ENCODE data around the gene TNIK. TPM values are rescaled to one million over a fixed set of nuclear protein-coding genes. Genes with fewer than 3 reads are reported as not detected.
"Not testable (repeated sequence)": the region's sequence is repeated elsewhere in the genome, so short reads cannot be mapped to it uniquely, and the experiment has no call there.

Gene TNIK
- total RNA-seq, 1 experiment from 2014 or later = 0.47 TPM

- Histone ChIP-seq H3K9me3 (replicated peaks) (no peaks in the 10 kb centered on the region), H3K27ac (no peak overlapping the region), H3K36me3 (no peaks in the 10 kb centered on the region), H3K4me3 (no peak overlapping the region), H3K4me1 (replicated peaks) (0 out of 2 replicates have a peak, but pooled peaks cover 3% of the 10 kb centered on the region), H3K27me3 (replicated peaks) (no peaks in the 10 kb centered on the region)
- no peak for DNase-seq (ENCODE audit: low read depth in 1 of 2, low spot score in 2 of 2)
Measured at GRCh38 chr3:171138027-171138426, 322.2 kb downstream of the TNIK start.

GRCh38 chr3:171135549-171135948, 324.7 kb downstream of the TNIK start:
- Histone ChIP-seq H3K4me3 (no peak overlapping the region), H3K36me3 (no peaks in the 10 kb centered on the region), H3K4me1 (replicated peaks) (0 out of 2 replicates have a peak, but pooled peaks cover 3% of the 10 kb centered on the region), H3K9me3 (replicated peaks) (no peaks in the 10 kb centered on the region), H3K27me3 (replicated peaks) (no peaks in the 10 kb centered on the region), H3K27ac (no peak overlapping the region)
- DNase-seq (ENCODE audit: low read depth in 1 of 2, low spot score in 2 of 2) = no peak

- Histone ChIP-seq H3K36me3 (no peaks in the 10 kb centered on the region), H3K9me3 (replicated peaks) (no peaks in the 10 kb centered on the region), H3K27ac (no peak overlapping the region), H3K27me3 (replicated peaks) (no peaks in the 10 kb centered on the region), H3K4me3 (no peak overlapping the region), H3K4me1 (replicated peaks) (0 out of 2 replicates have a peak, but pooled peaks cover 3% of the 10 kb centered on the region)
- no peak for DNase-seq (ENCODE audit: low read depth in 1 of 2, low spot score in 2 of 2)
Measured at GRCh38 chr3:171133796-171134569, 326.2 kb downstream of the TNIK start.

- Histone ChIP-seq H3K4me3 (no peak overlapping the region), H3K36me3 (no peaks in the 10 kb centered on the region), H3K27ac (no peak overlapping the region), H3K27me3 (replicated peaks) (no peaks in the 10 kb centered on the region), H3K9me3 (replicated peaks) (no peaks in the 10 kb centered on the region), H3K4me1 (replicated peaks) (0 out of 2 replicates have a peak, but pooled peaks cover 3% of the 10 kb centered on the region)
- no peak for DNase-seq (ENCODE audit: low read depth in 1 of 2, low spot score in 2 of 2)
Measured at GRCh38 chr3:171133337-171133736, 326.9 kb downstream of the TNIK start.

GRCh38 chr3:171132873-171133272, 327.3 kb downstream of the TNIK start:
- Histone ChIP-seq H3K36me3 (no peaks in the 10 kb centered on the region), H3K27me3 (replicated peaks) (no peaks in the 10 kb centered on the region), H3K27ac (no peak overlapping the region), H3K4me3 (no peak overlapping the region), H3K4me1 (replicated peaks) (0 out of 2 replicates have a peak, but pooled peaks cover 3% of the 10 kb centered on the region), H3K9me3 (replicated peaks) (no peaks in the 10 kb centered on the region)
- DNase-seq (ENCODE audit: low read depth in 1 of 2, low spot score in 2 of 2) = no peak

GRCh38 chr3:171129827-171130226, 330.4 kb downstream of the TNIK start:
- DNase-seq (ENCODE audit: low read depth in 1 of 2, low spot score in 2 of 2) = no peak
- 0 out of 2 replicates have a peak, but pooled peaks cover 3% of the 10 kb centered on the region for H3K4me1 ChIP-seq (replicated peaks)
- H3K9me3 ChIP-seq (replicated peaks) = no peaks in the 10 kb centered on the region
- H3K27me3 ChIP-seq (replicated peaks) = no peaks in the 10 kb centered on the region
- no peak overlapping the region for H3K27ac ChIP-seq
- no peaks in the 10 kb centered on the region for H3K36me3 ChIP-seq
- H3K4me3 ChIP-seq = no peak overlapping the region

- no peak for DNase-seq (ENCODE audit: low read depth in 1 of 2, low spot score in 2 of 2)
- Histone ChIP-seq H3K9me3 (replicated peaks) (no peaks in the 10 kb centered on the region), H3K27me3 (replicated peaks) (no peaks in the 10 kb centered on the region)
Measured at GRCh38 chr3:171127611-171128010, 332.6 kb downstream of the TNIK start.

GRCh38 chr3:171126478-171127209, 333.6 kb downstream of the TNIK start:
- no peaks in the 10 kb centered on the region for H3K27me3 ChIP-seq (replicated peaks)
- no peaks in the 10 kb centered on the region for H3K4me1 ChIP-seq (replicated peaks)
- no peaks in the 10 kb centered on the region for H3K36me3 ChIP-seq
- no peaks in the 10 kb centered on the region for H3K9me3 ChIP-seq (replicated peaks)
- H3K4me3 ChIP-seq = no peak overlapping the region
- DNase-seq (ENCODE audit: low read depth in 1 of 2, low spot score in 2 of 2) = no peak
- no peak overlapping the region for H3K27ac ChIP-seq

More at GRCh38 chr3:171127611-171128010, 332.6 kb downstream of the TNIK start:
- Histone ChIP-seq H3K27ac (no peak overlapping the region), H3K36me3 (no peaks in the 10 kb centered on the region), H3K4me3 (no peak overlapping the region), H3K4me1 (replicated peaks) (no peaks in the 10 kb centered on the region)

- no peaks in the 10 kb centered on the region for H3K36me3 ChIP-seq
- H3K4me3 ChIP-seq = no peak overlapping the region
- H3K9me3 ChIP-seq (replicated peaks) = no peaks in the 10 kb centered on the region
- no peaks in the 10 kb centered on the region for H3K27me3 ChIP-seq (replicated peaks)
- no peak overlapping the region for H3K27ac ChIP-seq
- DNase-seq (ENCODE audit: low read depth in 1 of 2, low spot score in 2 of 2) = no peak
- no peaks in the 10 kb centered on the region for H3K4me1 ChIP-seq (replicated peaks)
Measured at GRCh38 chr3:171125010-171125409, 335.2 kb downstream of the TNIK start.

GRCh38 chr3:171123915-171124314, 336.3 kb downstream of the TNIK start:
- H3K9me3 ChIP-seq (replicated peaks) = no peaks in the 10 kb centered on the region
- DNase-seq (ENCODE audit: low read depth in 1 of 2, low spot score in 2 of 2) = no peak

GRCh38 chr3:171122861-171123260, 337.3 kb downstream of the TNIK start:
- no peak for DNase-seq (ENCODE audit: low read depth in 1 of 2, low spot score in 2 of 2)
- no peaks in the 10 kb centered on the region for H3K4me1 ChIP-seq (replicated peaks)
- no peaks in the 10 kb centered on the region for H3K27me3 ChIP-seq (replicated peaks)
- H3K9me3 ChIP-seq (replicated peaks) = no peaks in the 10 kb centered on the region
- H3K4me3 ChIP-seq = no peak overlapping the region
- H3K36me3 ChIP-seq = no peaks in the 10 kb centered on the region
- H3K27ac ChIP-seq = no peak overlapping the region

More at GRCh38 chr3:171123915-171124314, 336.3 kb downstream of the TNIK start:
- Histone ChIP-seq H3K27ac (no peak overlapping the region), H3K36me3 (no peaks in the 10 kb centered on the region), H3K4me1 (replicated peaks) (no peaks in the 10 kb centered on the region), H3K27me3 (replicated peaks) (no peaks in the 10 kb centered on the region), H3K4me3 (no peak overlapping the region)

- H3K9me3 ChIP-seq (replicated peaks) = no peaks in the 10 kb centered on the region
- no peaks in the 10 kb centered on the region for H3K27me3 ChIP-seq (replicated peaks)
- no peaks in the 10 kb centered on the region for H3K36me3 ChIP-seq
- H3K27ac ChIP-seq = no peak overlapping the region
- no peaks in the 10 kb centered on the region for H3K4me1 ChIP-seq (replicated peaks)
- DNase-seq (ENCODE audit: low read depth in 1 of 2, low spot score in 2 of 2) = no peak
- H3K4me3 ChIP-seq = no peak overlapping the region
Measured at GRCh38 chr3:171122240-171122639, 338.0 kb downstream of the TNIK start.

- H3K4me3 ChIP-seq = no peak overlapping the region
- H3K27me3 ChIP-seq (replicated peaks) = no peaks in the 10 kb centered on the region
- no peak for DNase-seq (ENCODE audit: low read depth in 1 of 2, low spot score in 2 of 2)
- no peaks in the 10 kb centered on the region for H3K36me3 ChIP-seq
- H3K4me1 ChIP-seq (replicated peaks) = no peaks in the 10 kb centered on the region
- no peak overlapping the region for H3K27ac ChIP-seq
- no peaks in the 10 kb centered on the region for H3K9me3 ChIP-seq (replicated peaks)
Measured at GRCh38 chr3:171121801-171122200, 338.4 kb downstream of the TNIK start.

GRCh38 chr3:171119402-171119801, 340.8 kb downstream of the TNIK start:
- not testable (repeated sequence) for DNase-seq (ENCODE audit: low read depth in 1 of 2, low spot score in 2 of 2); H3K27ac ChIP-seq; H3K9me3 ChIP-seq (replicated peaks); H3K4me3 ChIP-seq; H3K4me1 ChIP-seq (replicated peaks); H3K36me3 ChIP-seq; H3K27me3 ChIP-seq (replicated peaks)

Measured in SJSA1 (cell line).